ENCODE data around the gene RBBP8NL.

GRCh38 chr20:62437496-62437895 lies 10.2 kb upstream of the RBBP8NL start:
- TF ChIP-seq CTCF (IDR thresholded peaks at IDR 0.05; ENCODE audit: low read depth, low read length, missing input control) (no peak), REST (IDR thresholded peaks at IDR 0.05) (no peak), SP1 (IDR thresholded peaks at IDR 0.05) (no peak), EGR1 (IDR thresholded peaks at IDR 0.05; ENCODE audit: low read depth in 2 of 2) (no peak), NR2F2 (IDR thresholded peaks at IDR 0.05) (no peak), TAF1 (conservative IDR thresholded peaks at IDR 0.05) (no peak), MAX (IDR thresholded peaks at IDR 0.05) (no peak), ZBTB33 (IDR thresholded peaks at IDR 0.05) (no peak), ATF3 (IDR thresholded peaks at IDR 0.05) (no peak), JUND (IDR thresholded peaks at IDR 0.05) (no peak)
